IPS-18a (cell line): ENCODE measurements around the gene GNA15.
"Not testable (repeated sequence)": the region's sequence is repeated elsewhere in the genome, so short reads cannot be mapped to it uniquely, and the experiment has no call there.

ENCODE experiments used
- H3K27ac ChIP-seq: one replicate; pipeline ENCODE4 v1.5.1; 2013; ENCODE audit warnings: low read length
- H3K27me3 ChIP-seq: one replicate; pipeline ENCODE4 v1.6.1; 2013; ENCODE audit warnings: mild to moderate bottlenecking, low read length; ENCODE audit not compliant: control insufficient read depth, insufficient read depth
- H3K36me3 ChIP-seq: one replicate; pipeline ENCODE4 v1.6.1; 2013; ENCODE audit warnings: low read depth, low read length; ENCODE audit not compliant: control insufficient read depth
- H3K4me1 ChIP-seq: one replicate; pipeline ENCODE4 v1.6.1; 2013; ENCODE audit warnings: low read depth, low read length; ENCODE audit not compliant: control insufficient read depth
- H3K4me3 ChIP-seq: one replicate; pipeline ENCODE4 v1.5.1; 2013; ENCODE audit warnings: low read length
- H3K9ac ChIP-seq: one replicate; pipeline ENCODE4 v1.6.1; 2013; ENCODE audit warnings: mild to moderate bottlenecking, low read length, moderate library complexity
- H3K9me3 ChIP-seq: one replicate; pipeline ENCODE4 v1.6.1; 2013; ENCODE audit warnings: low read depth, low read length; ENCODE audit not compliant: control insufficient read depth

Gene GNA15

GRCh38 chr19:3193256-3194105, 57.6 kb downstream of the GNA15 start:
- Histone ChIP-seq H3K36me3 (no peaks in the 10 kb centered on the region), H3K4me3 (no peak overlapping the region), H3K9ac (no peak overlapping the region), H3K27me3 (no peaks in the 10 kb centered on the region), H3K27ac (no peak overlapping the region), H3K4me1 (no peaks in the 10 kb centered on the region), H3K9me3 (no peaks in the 10 kb centered on the region)

- H3K9ac ChIP-seq: no peak overlapping the region
- no peaks in the 10 kb centered on the region for H3K36me3 ChIP-seq
- H3K9me3 ChIP-seq: no peaks in the 10 kb centered on the region
- no peaks in the 10 kb centered on the region for H3K4me1 ChIP-seq
- no peak overlapping the region for H3K4me3 ChIP-seq
- H3K27me3 ChIP-seq: no peaks in the 10 kb centered on the region
- H3K27ac ChIP-seq: no peak overlapping the region
Observed at GRCh38 chr19:3194106-3195087, 58.6 kb downstream of the GNA15 start.

- Histone ChIP-seq H3K27ac (no peak overlapping the region), H3K4me3 (no peak overlapping the region), H3K27me3 (no peaks in the 10 kb centered on the region), H3K9ac (no peak overlapping the region), H3K9me3 (no peaks in the 10 kb centered on the region), H3K4me1 (no peaks in the 10 kb centered on the region), H3K36me3 (no peaks in the 10 kb centered on the region)
Observed at GRCh38 chr19:3196064-3196932, 60.5 kb downstream of the GNA15 start.

- peaks cover 1% of the 10 kb centered on the region for H3K36me3 ChIP-seq
- H3K27me3 ChIP-seq: no peaks in the 10 kb centered on the region
- no peak overlapping the region for H3K27ac ChIP-seq
- no peaks in the 10 kb centered on the region for H3K9me3 ChIP-seq
- H3K4me3 ChIP-seq: no peak overlapping the region
- H3K9ac ChIP-seq: no peak overlapping the region
- no peaks in the 10 kb centered on the region for H3K4me1 ChIP-seq
Observed at GRCh38 chr19:3196933-3197205, 61.0 kb downstream of the GNA15 start.

- H3K27ac ChIP-seq: no peak overlapping the region
- H3K27me3 ChIP-seq: no peaks in the 10 kb centered on the region
- no peak overlapping the region for H3K9ac ChIP-seq
- no peak overlapping the region for H3K4me3 ChIP-seq
- H3K4me1 ChIP-seq: no peaks in the 10 kb centered on the region
- H3K36me3 ChIP-seq: peaks cover 5% of the 10 kb centered on the region
- H3K9me3 ChIP-seq: no peaks in the 10 kb centered on the region
Observed at GRCh38 chr19:3198901-3199700, 63.3 kb downstream of the GNA15 start.

- no peak overlapping the region for H3K9ac ChIP-seq
- H3K36me3 ChIP-seq: peaks cover 11% of the 10 kb centered on the region
Observed at GRCh38 chr19:3201072-3201700, 65.4 kb downstream of the GNA15 start.

GRCh38 chr19:3201911-3202310, 66.1 kb downstream of the GNA15 start:
- Histone ChIP-seq H3K4me3 (no peak overlapping the region), H3K9ac (no peak overlapping the region), H3K36me3 (peaks cover 15% of the 10 kb centered on the region), H3K27me3 (no peaks in the 10 kb centered on the region), H3K4me1 (no peaks in the 10 kb centered on the region), H3K27ac (no peak overlapping the region), H3K9me3 (no peaks in the 10 kb centered on the region)

More at GRCh38 chr19:3201072-3201700, 65.4 kb downstream of the GNA15 start:
- Histone ChIP-seq H3K27ac (no peak overlapping the region), H3K4me3 (no peak overlapping the region), H3K4me1 (no peaks in the 10 kb centered on the region), H3K9me3 (no peaks in the 10 kb centered on the region), H3K27me3 (no peaks in the 10 kb centered on the region)

GRCh38 chr19:3202346-3202745, 66.5 kb downstream of the GNA15 start:
- H3K27ac ChIP-seq: no peak overlapping the region
- H3K4me1 ChIP-seq: no peaks in the 10 kb centered on the region
- H3K9ac ChIP-seq: no peak overlapping the region
- no peaks in the 10 kb centered on the region for H3K27me3 ChIP-seq
- no peak overlapping the region for H3K4me3 ChIP-seq
- peaks cover 20% of the 10 kb centered on the region for H3K36me3 ChIP-seq
- H3K9me3 ChIP-seq: no peaks in the 10 kb centered on the region

GRCh38 chr19:3202895-3203294, 67.1 kb downstream of the GNA15 start:
- not testable (repeated sequence) for H3K27me3 ChIP-seq, H3K4me3 ChIP-seq, H3K4me1 ChIP-seq, H3K9ac ChIP-seq, H3K27ac ChIP-seq, H3K9me3 ChIP-seq
- peaks cover 20% of the 10 kb centered on the region for H3K36me3 ChIP-seq

- H3K4me3 ChIP-seq: no peak overlapping the region
- H3K9ac ChIP-seq: no peak overlapping the region
- no peak overlapping the region for H3K27ac ChIP-seq
- H3K9me3 ChIP-seq: no peaks in the 10 kb centered on the region
- H3K27me3 ChIP-seq: no peaks in the 10 kb centered on the region
- H3K4me1 ChIP-seq: no peaks in the 10 kb centered on the region
- peaks cover 25% of the 10 kb centered on the region for H3K36me3 ChIP-seq
Observed at GRCh38 chr19:3203805-3204645, 68.2 kb downstream of the GNA15 start.
